GM18526 (cell line): ENCODE results near the gene SMIM43.

ENCODE experiments used
- POLR2A ChIP-seq: IDR thresholded peaks from 3 replicates; pipeline ENCODE4 v1.6.1; 2011; ENCODE audit not compliant: insufficient read length; ENCODE audit errors: extremely low read depth

Gene SMIM43

GRCh38 chr4:121788896-121789295 is 23.9 kb upstream of the SMIM43 start:
- TF ChIP-seq POLR2A: no peak

DNA sequence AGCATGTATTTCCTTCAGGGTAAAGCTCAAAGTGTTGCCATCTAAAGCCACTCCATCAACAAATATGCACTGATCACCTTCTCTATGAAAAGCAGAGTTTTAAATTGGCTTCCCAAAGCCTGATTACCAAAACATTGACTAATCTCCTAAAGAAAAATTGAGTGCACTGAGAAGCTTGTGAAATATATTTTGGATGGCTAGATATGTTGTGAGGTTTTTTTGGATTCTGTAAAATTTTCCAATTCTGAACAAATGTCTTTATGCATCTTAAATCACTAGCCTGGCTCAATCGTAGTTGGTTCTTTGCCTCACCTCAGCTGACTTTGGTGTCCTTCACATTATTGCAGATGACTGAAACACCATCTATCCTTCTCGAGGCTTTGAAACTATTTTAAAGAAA is 21.3 kb upstream of the SMIM43 start:
- no peak for TF ChIP-seq POLR2A

- no peak for TF ChIP-seq POLR2A
Observed at GRCh38 chr4:121785479-121785878, 20.5 kb upstream of the SMIM43 start.

- no peak for TF ChIP-seq POLR2A
Observed at GRCh38 chr4:121784975-121785374, 20.0 kb upstream of the SMIM43 start.

DNA sequence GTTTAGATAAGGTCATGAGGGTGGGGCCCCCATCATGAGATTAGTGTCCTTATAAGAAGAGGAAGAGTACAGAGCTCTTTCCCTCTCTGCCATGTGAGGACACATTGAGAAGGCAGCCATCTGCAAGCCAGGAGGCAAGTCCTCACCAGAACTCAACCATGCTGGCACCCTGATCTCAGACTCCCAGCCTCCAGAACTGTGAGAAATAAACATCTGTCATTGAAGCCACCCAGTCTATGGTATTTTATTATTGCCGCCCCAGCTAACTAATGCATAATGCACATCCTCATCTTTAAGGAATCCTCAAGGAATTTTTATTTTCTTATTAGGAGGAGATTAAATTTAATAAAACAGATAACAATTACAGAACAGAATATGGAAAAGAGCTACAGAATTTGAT is 19.4 kb upstream of the SMIM43 start:
- no peak for TF ChIP-seq POLR2A

DNA sequence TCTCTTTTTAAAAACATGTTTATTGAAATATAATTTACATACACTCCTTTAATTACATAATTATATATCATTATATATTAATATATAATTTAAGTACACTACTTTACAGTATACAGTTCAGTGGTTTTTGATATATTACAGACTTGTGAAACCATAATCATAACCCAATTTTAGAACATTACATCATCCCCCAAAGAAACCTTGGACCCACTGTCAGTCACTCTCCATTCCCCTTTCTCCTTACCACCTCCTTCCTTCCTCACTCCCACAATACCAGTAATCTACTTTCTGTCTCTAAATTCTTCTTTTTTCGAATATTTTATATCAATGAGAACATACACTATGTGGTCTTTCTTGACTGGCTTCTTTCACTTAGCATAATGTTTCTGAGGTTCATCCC is 18.2 kb upstream of the SMIM43 start:
- no peak for TF ChIP-seq POLR2A

- no peak for TF ChIP-seq POLR2A
Observed at GRCh38 chr4:121778991-121779628, 14.1 kb upstream of the SMIM43 start.

DNA sequence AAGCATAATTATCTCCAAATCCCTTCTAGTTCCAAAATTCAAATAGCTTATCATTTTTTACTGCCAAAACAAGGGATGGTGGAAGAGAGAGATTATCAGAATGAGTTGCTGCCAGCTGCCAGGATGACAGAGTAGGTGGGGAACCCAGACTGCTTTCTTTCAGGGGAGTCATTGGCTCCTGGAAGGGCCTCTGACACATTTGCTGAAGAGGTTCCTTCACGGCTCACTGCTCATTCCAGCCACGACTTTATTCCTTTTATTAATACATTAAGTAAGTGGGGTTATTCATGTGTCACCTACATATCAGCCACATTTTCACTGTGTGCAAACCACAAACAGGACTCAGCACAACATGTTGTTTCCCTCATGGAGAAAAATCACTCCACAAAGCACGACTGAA is 12.7 kb upstream of the SMIM43 start:
- TF ChIP-seq POLR2A: no peak

DNA sequence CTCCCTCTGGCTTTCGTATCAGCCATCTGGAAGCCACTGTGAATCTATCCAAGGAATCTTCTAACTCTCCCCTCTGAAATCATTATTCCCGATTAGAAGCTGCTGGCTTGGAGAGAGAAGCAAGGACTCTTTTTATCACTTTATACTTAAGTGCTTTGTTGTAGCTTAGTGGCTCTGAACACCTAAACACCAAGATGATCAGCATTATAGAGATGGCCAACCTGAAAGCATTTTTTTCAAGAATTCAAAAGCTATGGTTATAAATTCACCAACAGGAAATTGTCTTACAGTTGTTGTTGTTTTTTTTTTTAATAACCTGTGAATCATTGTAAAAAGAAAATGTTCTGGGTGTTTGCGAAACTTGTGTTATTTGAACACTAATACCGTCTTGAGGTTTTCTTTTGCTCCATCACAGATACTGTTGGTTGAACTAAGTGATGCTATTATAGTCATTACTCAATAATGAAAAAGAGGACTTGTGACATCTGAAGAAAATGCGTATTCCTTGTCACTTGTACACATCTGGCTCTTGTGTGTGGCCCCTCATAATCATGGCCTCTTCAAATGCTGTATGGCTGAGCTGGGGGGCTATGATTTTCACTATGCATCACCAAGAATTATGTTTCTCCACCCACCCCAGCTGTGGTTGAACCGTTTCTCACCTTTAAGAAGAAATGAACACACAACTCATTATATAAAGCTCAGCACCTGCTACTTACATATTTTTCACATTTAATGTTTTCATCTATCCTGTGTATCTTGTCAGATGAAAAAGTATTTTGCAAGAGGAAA is 11.8 kb upstream of the SMIM43 start:
- no peak for TF ChIP-seq POLR2A

GRCh38 chr4:121773883-121774282 is 8.9 kb upstream of the SMIM43 start:
- TF ChIP-seq POLR2A: no peak

- TF ChIP-seq POLR2A: no peak
Observed at GRCh38 chr4:121771869-121772268, 6.9 kb upstream of the SMIM43 start.

DNA sequence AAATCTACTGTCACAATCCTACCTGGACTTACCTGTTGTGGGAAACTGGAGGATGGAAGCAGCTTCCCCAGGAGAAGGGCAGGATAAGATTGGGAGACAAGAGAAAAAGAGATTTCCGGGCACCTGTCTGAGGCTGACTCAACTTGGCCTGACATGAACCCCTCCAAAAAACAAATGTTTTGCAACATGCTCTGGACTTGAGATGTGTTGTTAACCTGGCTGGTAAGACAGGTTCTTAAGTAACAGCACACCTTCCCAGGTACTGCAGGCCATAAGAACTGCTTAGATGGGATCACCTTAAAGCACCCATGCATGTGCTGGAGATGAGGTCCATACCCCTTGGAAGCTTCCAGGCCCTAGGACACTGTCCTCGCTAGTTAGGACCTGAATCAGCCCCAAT is 4.4 kb upstream of the SMIM43 start:
- TF ChIP-seq POLR2A: no peak

- no peak for TF ChIP-seq POLR2A
Observed at GRCh38 chr4:121767166-121767565, 2.2 kb upstream of the SMIM43 start.

- TF ChIP-seq POLR2A: no peak
Observed at GRCh38 chr4:121765971-121766538, 1.1 kb upstream of the SMIM43 start.

DNA sequence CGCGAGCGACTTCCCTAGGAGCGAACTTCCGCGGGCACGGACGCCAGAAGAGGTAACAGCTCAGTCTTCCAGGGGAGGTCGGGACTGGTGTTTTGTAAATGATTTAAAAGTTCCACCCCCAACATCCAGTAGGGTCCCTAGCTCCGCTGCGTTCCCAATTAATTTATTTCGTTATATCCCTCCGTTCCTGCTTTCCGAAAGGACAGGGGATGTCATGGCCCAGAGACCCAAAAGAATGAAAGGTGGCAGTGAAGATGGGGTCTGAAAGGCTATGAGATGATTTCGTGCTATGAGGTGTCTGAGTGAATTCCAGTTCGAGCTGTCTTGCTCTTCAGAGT is 373 bp upstream of the SMIM43 start:
- TF ChIP-seq POLR2A: no peak

GRCh38 chr4:121764303-121764701 is 662 bp downstream of the SMIM43 start:
- no peak for TF ChIP-seq POLR2A
